Activated naive CD8-positive, alpha-beta T cell treated with anti-CD3 and anti-CD28 coated beads, Interleukin-2, amount 10 ng/mL, durations not matched to agents 7 days and 5 days (primary cell): Measurements from ENCODE around the gene GTF2F1. TPM values are rescaled to one million over a fixed set of nuclear protein-coding genes. Genes with fewer than 3 reads are reported as not detected.
"Not testable (repeated sequence)": the region's sequence is repeated elsewhere in the genome, so short reads cannot be mapped to it uniquely, and the experiment has no call there.

Source experiments
- ATAC-seq: fragments of 150-1000 bp; cut with Tn5 transposase; one replicate; pipeline ENCODE4 v1.10.0; 2021; ENCODE audit warnings: low read depth, moderate library complexity
- POLR2A ChIA-PET: fragments of 350-600 bp; sonication (Branson Sonifier 250); formaldehyde crosslinking; loops from one replicate; lab custom pipeline; 2021; ENCODE audit warnings: antibody characterized with exemption; lab: Charles Lee
- DNase-seq: peaks from one replicate; pipeline ENCODE4 v3.0.0; 2021
- H3K27ac Mint-ChIP-seq: one replicate; pipeline ENCODE4 v1.8.0; 2022; ENCODE audit warnings: mild to moderate bottlenecking, mixed read lengths
- H3K27me3 Mint-ChIP-seq: one replicate; pipeline ENCODE4 v1.8.0; 2022; ENCODE audit warnings: mild to moderate bottlenecking, moderate library complexity, mixed read lengths
- H3K36me3 Mint-ChIP-seq: one replicate; pipeline ENCODE4 v1.8.0; 2021; ENCODE audit warnings: mild to moderate bottlenecking, mixed read lengths
- H3K4me1 Mint-ChIP-seq: one replicate; pipeline ENCODE4 v1.8.0; 2021; ENCODE audit warnings: mixed read lengths
- H3K4me3 Mint-ChIP-seq: one replicate; pipeline ENCODE4 v1.8.0; 2022; ENCODE audit warnings: mild to moderate bottlenecking, moderate library complexity, mixed read lengths
- H3K9me3 Mint-ChIP-seq: one replicate; pipeline ENCODE4 v1.8.0; 2021; ENCODE audit warnings: mixed read lengths
- total RNA-seq, 2 experiments: library from RNA; stranded (reverse); gene quantifications; one replicate each; pipeline ENCODE4 v1.2.3, GENCODE V29; 2021

The GTF2F1 gene
- total RNA-seq, 2 experiments from 2014 or later, result 67.3 to 72.8 TPM

GRCh38 chr19:6413721-6414643 lies 21.0 kb upstream of the GTF2F1 start:
- ATAC-seq, result no peak
- H3K4me3 Mint-ChIP-seq, result no peak overlapping the region
- H3K27ac Mint-ChIP-seq, result no peak overlapping the region
- H3K27me3 Mint-ChIP-seq, result no peaks in the 10 kb centered on the region
- H3K9me3 Mint-ChIP-seq, result no peaks in the 10 kb centered on the region
- no peaks in the 10 kb centered on the region for H3K4me1 Mint-ChIP-seq
- POLR2A ChIA-PET, result no interaction called here
- peaks cover 8% of the 10 kb centered on the region for H3K36me3 Mint-ChIP-seq
- DNase-seq, result no peak

- DNase-seq, result no peak
- Mint-ChIP-seq H3K27me3 (no peaks in the 10 kb centered on the region), H3K27ac (no peak overlapping the region), H3K4me1 (no peaks in the 10 kb centered on the region), H3K4me3 (no peak overlapping the region), H3K9me3 (no peaks in the 10 kb centered on the region), H3K36me3 (peaks cover 8% of the 10 kb centered on the region)
- no peak for ATAC-seq
- POLR2A ChIA-PET, result no interaction called here
Observed at GRCh38 chr19:6413291-6413690, 20.3 kb upstream of the GTF2F1 start.

- DNase-seq (peak; percentile 59), ATAC-seq (peak; percentile 55)
- Mint-ChIP-seq H3K27ac (no peak overlapping the region), H3K4me1 (no peaks in the 10 kb centered on the region), H3K27me3 (no peaks in the 10 kb centered on the region), H3K36me3 (peaks cover 8% of the 10 kb centered on the region), H3K9me3 (no peaks in the 10 kb centered on the region), H3K4me3 (no peak overlapping the region)
- POLR2A ChIA-PET, result no interaction called here
Observed at GRCh38 chr19:6412447-6413091, 19.6 kb upstream of the GTF2F1 start.

- no peak for ATAC-seq
- peaks cover 6% of the 10 kb centered on the region for H3K36me3 Mint-ChIP-seq
- H3K27ac Mint-ChIP-seq, result no peak overlapping the region
- H3K4me1 Mint-ChIP-seq, result no peaks in the 10 kb centered on the region
- H3K4me3 Mint-ChIP-seq, result no peak overlapping the region
- H3K9me3 Mint-ChIP-seq, result no peaks in the 10 kb centered on the region
- POLR2A ChIA-PET, result no interaction called here
- no peak for DNase-seq
- H3K27me3 Mint-ChIP-seq, result no peaks in the 10 kb centered on the region
Observed at GRCh38 chr19:6412061-6412446, 19.1 kb upstream of the GTF2F1 start.

GRCh38 chr19:6409346-6409745 lies 16.4 kb upstream of the GTF2F1 start:
- Mint-ChIP-seq H3K9me3 (no peaks in the 10 kb centered on the region), H3K27ac (no peak overlapping the region), H3K4me3 (no peak overlapping the region), H3K36me3 (peaks cover 1% of the 10 kb centered on the region), H3K4me1 (no peaks in the 10 kb centered on the region), H3K27me3 (no peaks in the 10 kb centered on the region)
- no peak for ATAC-seq
- DNase-seq, result no peak
- POLR2A ChIA-PET, result no interaction called here

- no peak for ATAC-seq
- Mint-ChIP-seq H3K4me3 (no peak overlapping the region), H3K9me3 (no peaks in the 10 kb centered on the region), H3K36me3 (no peaks in the 10 kb centered on the region), H3K27me3 (no peaks in the 10 kb centered on the region), H3K27ac (no peak overlapping the region), H3K4me1 (peaks cover 2% of the 10 kb centered on the region)
- DNase-seq, result no peak
- POLR2A ChIA-PET, result no interaction called here
Observed at GRCh38 chr19:6406401-6406800, 13.4 kb upstream of the GTF2F1 start.

- Mint-ChIP-seq H3K4me3 (no peak overlapping the region), H3K27ac (no peak overlapping the region), H3K9me3 (no peaks in the 10 kb centered on the region), H3K4me1 (peaks cover 3% of the 10 kb centered on the region), H3K27me3 (no peaks in the 10 kb centered on the region), H3K36me3 (no peaks in the 10 kb centered on the region)
- ATAC-seq, result no peak
- no peak for DNase-seq
- POLR2A ChIA-PET, result no interaction called here
Observed at GRCh38 chr19:6402837-6403608, 10.1 kb upstream of the GTF2F1 start.

- H3K4me1 Mint-ChIP-seq, result peaks cover 3% of the 10 kb centered on the region
- POLR2A ChIA-PET, result no interaction called here
- no peak overlapping the region for H3K27ac Mint-ChIP-seq
- ATAC-seq (no peak), DNase-seq (no peak)
- no peaks in the 10 kb centered on the region for H3K9me3 Mint-ChIP-seq
- no peaks in the 10 kb centered on the region for H3K27me3 Mint-ChIP-seq
- H3K36me3 Mint-ChIP-seq, result no peaks in the 10 kb centered on the region
- H3K4me3 Mint-ChIP-seq, result no peak overlapping the region
Observed at GRCh38 chr19:6402058-6402457, 9.1 kb upstream of the GTF2F1 start.

- peak overlapping the region; percentile 60 for H3K27ac Mint-ChIP-seq
- H3K4me1 Mint-ChIP-seq, ATAC-seq, H3K27me3 Mint-ChIP-seq, DNase-seq, H3K36me3 Mint-ChIP-seq, H3K4me3 Mint-ChIP-seq, POLR2A ChIA-PET, H3K9me3 Mint-ChIP-seq: not testable (repeated sequence)
Observed at GRCh38 chr19:6400062-6400944, 7.3 kb upstream of the GTF2F1 start.

- no peak for DNase-seq
- Mint-ChIP-seq H3K4me1 (peaks cover 17% of the 10 kb centered on the region), H3K36me3 (peaks cover 7% of the 10 kb centered on the region), H3K4me3 (no peak overlapping the region), H3K27ac (no peak overlapping the region), H3K9me3 (no peaks in the 10 kb centered on the region), H3K27me3 (no peaks in the 10 kb centered on the region)
- POLR2A ChIA-PET, result no interaction called here
- ATAC-seq, result no peak
Observed at GRCh38 chr19:6396305-6396704, 3.3 kb upstream of the GTF2F1 start.

GRCh38 chr19:6394831-6395230 lies 1.9 kb upstream of the GTF2F1 start:
- Mint-ChIP-seq H3K27ac (peak overlapping the region; percentile 38), H3K4me3 (peak overlapping the region; percentile 20), H3K36me3 (peaks cover 11% of the 10 kb centered on the region), H3K9me3 (no peaks in the 10 kb centered on the region), H3K27me3 (no peaks in the 10 kb centered on the region), H3K4me1 (peaks cover 21% of the 10 kb centered on the region)
- DNase-seq, result no peak
- ATAC-seq, result no peak
- POLR2A ChIA-PET, result interaction anchor here (0.7 to 0.8 kb wide), 2 partner anchors 34 to 45 kb away, joined by 3 to 4 read pairs; partner anchors contain the start of gene CLPP

- Mint-ChIP-seq H3K9me3 (no peaks in the 10 kb centered on the region), H3K27ac (peak overlapping the region; percentile 95), H3K4me3 (peak overlapping the region; percentile 97), H3K36me3 (peaks cover 11% of the 10 kb centered on the region), H3K4me1 (peaks cover 21% of the 10 kb centered on the region), H3K27me3 (no peaks in the 10 kb centered on the region)
- POLR2A ChIA-PET, result interaction anchor here (0.7 to 2.6 kb wide), 7 partner anchors 17 to 87 kb away, joined by 3 to 28 read pairs (median 4); partner anchors contain the start of genes ALKBH7, CLPP, DENND1C and KHSRP
- DNase-seq (no peak), ATAC-seq (no peak)
Observed at GRCh38 chr19:6393983-6394412, 1.0 kb upstream of the GTF2F1 start.
